ENCODE measurements around the gene CHAD. TPM values are rescaled to one million over a fixed set of nuclear protein-coding genes. Genes with fewer than 3 reads are reported as not detected.

The CHAD gene
- total and polyA plus RNA-seq, 2 of the 13 experiments (the other 11 are each of a cell fraction or from before 2014, with no cell fraction given) = 1.4 TPM; not detected in 1

DNA sequence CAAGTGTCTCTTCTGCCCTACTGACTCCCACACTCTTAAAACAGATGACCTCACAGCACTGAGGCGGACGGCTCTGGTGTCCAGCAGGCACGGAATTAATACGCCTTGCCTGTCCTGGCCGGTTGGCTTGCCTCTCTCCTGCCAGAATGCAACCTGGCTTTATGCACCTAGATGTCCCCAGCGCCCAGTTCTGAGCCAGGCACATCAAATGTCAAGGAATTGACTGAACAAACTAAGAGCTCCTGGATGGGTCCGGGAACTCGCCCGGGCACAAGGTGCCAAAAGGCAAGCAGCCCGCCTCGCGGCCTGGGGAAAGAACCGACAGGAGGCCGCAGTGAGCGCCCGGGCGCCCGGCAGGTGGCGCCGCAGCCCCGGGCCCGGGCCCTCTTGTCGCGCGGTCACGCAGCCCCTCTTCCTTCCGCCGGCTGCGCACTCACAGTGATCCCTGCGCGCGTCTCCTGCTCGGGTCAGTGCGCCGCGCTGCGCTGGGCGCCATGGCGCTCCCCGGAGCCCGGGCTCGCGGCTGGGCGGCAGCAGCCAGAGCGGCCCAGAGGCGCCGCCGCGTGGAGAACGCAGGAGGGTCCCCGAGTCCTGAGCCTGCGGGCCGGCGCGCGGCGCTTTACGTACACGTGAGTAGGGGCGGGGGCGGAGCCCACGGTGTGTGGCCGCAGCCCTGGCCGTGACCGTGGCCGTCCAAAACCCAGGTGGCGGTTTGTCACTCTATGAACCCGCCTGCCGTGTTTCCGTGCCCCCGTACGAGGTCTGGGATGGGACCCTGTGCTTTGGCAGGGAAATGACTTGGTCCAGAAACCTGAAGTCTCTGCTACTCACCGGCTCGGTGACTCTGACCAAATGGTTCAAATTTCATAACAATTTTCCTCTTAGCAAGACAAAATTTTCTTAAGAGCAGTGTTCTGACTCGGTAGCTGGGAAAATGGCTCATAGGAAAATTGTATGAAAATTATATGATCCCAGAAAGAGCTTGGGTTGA is 10.0 kb upstream of the CHAD start, which contains the start of gene RSAD1 (continued):
- TF ChIP-seq MAF1 (CRISPR knock-in tag; IDR thresholded peaks at IDR 0.05; ENCODE audit: borderline replicate concordance) (no peak), ZFP36L1 (CRISPR knock-in tag; IDR thresholded peaks at IDR 0.05) (no peak), KDM5B (CRISPR knock-in tag; IDR thresholded peaks at IDR 0.05; ENCODE audit: borderline replicate concordance) (peak; percentile 91; the same call in 1 of the 2 replicates), ZNF747 (CRISPR knock-in tag; IDR thresholded peaks at IDR 0.05; ENCODE audit: borderline replicate concordance) (no peak), ZSCAN9 (CRISPR knock-in tag; IDR thresholded peaks at IDR 0.05; ENCODE audit: borderline replicate concordance) (no peak; the same call in 1 of the 2 replicates), SIX1 (CRISPR knock-in tag; IDR thresholded peaks at IDR 0.05; ENCODE audit: borderline replicate concordance) (no peak), ZNF501 (CRISPR knock-in tag; IDR thresholded peaks at IDR 0.05) (peak; percentile 82; the same call in 1 of the 2 replicates), CHD2 (IDR thresholded peaks at IDR 0.05; ENCODE audit: low read depth, low read length) (peak; percentile 71; the same call in 1 of the 2 replicates), ZMAT3 (CRISPR knock-in tag; conservative IDR thresholded peaks at IDR 0.05) (peak; percentile 50; the same call in 1 of the 2 replicates), TBP (CRISPR knock-in tag; IDR thresholded peaks at IDR 0.05) (0 out of 2 replicates have a peak, but pooled peaks have one; percentile 11), ZNF672 (CRISPR knock-in tag; IDR thresholded peaks at IDR 0.05) (no peak), FOSL2 (CRISPR knock-in tag; IDR thresholded peaks at IDR 0.05) (peak; percentile 46)
- TF ChIP-seq, protein P1, sequence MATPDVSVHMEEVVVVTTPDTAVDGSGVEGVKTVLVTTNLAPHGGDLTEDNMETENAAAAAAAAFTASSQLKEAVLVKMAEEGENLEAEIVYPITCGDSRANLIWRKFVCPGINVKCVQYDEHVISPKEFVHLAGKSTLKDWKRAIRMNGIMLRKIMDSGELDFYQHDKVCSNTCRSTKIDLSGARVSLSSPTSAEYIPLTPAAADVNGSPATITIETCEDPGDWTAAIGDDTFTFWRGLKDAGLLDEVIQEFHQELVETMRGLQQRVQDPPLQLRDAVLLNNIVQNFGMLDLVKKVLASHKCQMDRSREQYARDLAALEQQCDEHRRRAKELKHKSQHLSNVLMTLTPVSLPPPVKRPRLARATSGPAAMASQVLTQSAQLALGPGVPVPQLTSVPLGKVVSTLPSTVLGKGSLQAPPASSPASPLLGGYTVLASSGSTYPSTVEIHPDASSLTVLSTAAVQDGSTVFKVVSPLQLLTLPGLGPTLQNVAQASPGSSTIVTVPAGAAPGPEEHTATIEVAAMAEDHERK (CRISPR knock-in tag; IDR thresholded peaks at IDR 0.05; ENCODE audit: low read depth) = peak; percentile 85
- TF ChIP-seq, protein P2, sequence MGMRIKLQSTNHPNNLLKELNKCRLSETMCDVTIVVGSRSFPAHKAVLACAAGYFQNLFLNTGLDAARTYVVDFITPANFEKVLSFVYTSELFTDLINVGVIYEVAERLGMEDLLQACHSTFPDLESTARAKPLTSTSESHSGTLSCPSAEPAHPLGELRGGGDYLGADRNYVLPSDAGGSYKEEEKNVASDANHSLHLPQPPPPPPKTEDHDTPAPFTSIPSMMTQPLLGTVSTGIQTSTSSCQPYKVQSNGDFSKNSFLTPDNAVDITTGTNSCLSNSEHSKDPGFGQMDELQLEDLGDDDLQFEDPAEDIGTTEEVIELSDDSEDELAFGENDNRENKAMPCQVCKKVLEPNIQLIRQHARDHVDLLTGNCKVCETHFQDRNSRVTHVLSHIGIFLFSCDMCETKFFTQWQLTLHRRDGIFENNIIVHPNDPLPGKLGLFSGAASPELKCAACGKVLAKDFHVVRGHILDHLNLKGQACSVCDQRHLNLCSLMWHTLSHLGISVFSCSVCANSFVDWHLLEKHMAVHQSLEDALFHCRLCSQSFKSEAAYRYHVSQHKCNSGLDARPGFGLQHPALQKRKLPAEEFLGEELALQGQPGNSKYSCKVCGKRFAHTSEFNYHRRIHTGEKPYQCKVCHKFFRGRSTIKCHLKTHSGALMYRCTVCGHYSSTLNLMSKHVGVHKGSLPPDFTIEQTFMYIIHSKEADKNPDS (CRISPR knock-in tag; IDR thresholded peaks at IDR 0.05) = no peak; the same call in 1 of the 2 replicates
- TF ChIP-seq, protein P3, sequence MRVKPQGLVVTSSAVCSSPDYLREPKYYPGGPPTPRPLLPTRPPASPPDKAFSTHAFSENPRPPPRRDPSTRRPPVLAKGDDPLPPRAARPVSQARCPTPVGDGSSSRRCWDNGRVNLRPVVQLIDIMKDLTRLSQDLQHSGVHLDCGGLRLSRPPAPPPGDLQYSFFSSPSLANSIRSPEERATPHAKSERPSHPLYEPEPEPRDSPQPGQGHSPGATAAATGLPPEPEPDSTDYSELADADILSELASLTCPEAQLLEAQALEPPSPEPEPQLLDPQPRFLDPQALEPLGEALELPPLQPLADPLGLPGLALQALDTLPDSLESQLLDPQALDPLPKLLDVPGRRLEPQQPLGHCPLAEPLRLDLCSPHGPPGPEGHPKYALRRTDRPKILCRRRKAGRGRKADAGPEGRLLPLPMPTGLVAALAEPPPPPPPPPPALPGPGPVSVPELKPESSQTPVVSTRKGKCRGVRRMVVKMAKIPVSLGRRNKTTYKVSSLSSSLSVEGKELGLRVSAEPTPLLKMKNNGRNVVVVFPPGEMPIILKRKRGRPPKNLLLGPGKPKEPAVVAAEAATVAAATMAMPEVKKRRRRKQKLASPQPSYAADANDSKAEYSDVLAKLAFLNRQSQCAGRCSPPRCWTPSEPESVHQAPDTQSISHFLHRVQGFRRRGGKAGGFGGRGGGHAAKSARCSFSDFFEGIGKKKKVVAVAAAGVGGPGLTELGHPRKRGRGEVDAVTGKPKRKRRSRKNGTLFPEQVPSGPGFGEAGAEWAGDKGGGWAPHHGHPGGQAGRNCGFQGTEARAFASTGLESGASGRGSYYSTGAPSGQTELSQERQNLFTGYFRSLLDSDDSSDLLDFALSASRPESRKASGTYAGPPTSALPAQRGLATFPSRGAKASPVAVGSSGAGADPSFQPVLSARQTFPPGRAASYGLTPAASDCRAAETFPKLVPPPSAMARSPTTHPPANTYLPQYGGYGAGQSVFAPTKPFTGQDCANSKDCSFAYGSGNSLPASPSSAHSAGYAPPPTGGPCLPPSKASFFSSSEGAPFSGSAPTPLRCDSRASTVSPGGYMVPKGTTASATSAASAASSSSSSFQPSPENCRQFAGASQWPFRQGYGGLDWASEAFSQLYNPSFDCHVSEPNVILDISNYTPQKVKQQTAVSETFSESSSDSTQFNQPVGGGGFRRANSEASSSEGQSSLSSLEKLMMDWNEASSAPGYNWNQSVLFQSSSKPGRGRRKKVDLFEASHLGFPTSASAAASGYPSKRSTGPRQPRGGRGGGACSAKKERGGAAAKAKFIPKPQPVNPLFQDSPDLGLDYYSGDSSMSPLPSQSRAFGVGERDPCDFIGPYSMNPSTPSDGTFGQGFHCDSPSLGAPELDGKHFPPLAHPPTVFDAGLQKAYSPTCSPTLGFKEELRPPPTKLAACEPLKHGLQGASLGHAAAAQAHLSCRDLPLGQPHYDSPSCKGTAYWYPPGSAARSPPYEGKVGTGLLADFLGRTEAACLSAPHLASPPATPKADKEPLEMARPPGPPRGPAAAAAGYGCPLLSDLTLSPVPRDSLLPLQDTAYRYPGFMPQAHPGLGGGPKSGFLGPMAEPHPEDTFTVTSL (CRISPR knock-in tag; IDR thresholded peaks at IDR 0.05; ENCODE audit: borderline replicate concordance) = peak; percentile 66; the same call in 1 of the 2 replicates
- TF ChIP-seq, protein P4, sequence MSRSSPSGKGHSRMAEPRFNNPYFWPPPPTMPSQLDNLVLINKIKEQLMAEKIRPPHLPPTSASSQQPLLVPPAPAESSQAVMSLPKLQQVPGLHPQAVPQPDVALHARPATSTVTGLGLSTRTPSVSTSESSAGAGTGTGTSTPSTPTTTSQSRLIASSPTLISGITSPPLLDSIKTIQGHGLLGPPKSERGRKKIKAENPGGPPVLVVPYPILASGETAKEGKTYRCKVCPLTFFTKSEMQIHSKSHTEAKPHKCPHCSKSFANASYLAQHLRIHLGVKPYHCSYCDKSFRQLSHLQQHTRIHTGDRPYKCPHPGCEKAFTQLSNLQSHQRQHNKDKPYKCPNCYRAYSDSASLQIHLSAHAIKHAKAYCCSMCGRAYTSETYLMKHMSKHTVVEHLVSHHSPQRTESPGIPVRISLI (CRISPR knock-in tag; IDR thresholded peaks at IDR 0.05; ENCODE audit: borderline replicate concordance) = peak; percentile 63; the same call in 1 of the 2 replicates
